HG03565 (cell line): ENCODE data around the gene TAOK3.
"Not testable (repeated sequence)": the region's sequence is repeated elsewhere in the genome, so short reads cannot be mapped to it uniquely, and the experiment has no call there.

Experiments
- ATAC-seq: cut with Tn5 transposase; IDR thresholded peaks from one replicate; pipeline ENCODE4 v1.9.1; 2021; ENCODE audit warnings: mild to moderate bottlenecking, moderate library complexity; ENCODE audit not compliant: unreplicated experiment

TAOK3 gene

DNA sequence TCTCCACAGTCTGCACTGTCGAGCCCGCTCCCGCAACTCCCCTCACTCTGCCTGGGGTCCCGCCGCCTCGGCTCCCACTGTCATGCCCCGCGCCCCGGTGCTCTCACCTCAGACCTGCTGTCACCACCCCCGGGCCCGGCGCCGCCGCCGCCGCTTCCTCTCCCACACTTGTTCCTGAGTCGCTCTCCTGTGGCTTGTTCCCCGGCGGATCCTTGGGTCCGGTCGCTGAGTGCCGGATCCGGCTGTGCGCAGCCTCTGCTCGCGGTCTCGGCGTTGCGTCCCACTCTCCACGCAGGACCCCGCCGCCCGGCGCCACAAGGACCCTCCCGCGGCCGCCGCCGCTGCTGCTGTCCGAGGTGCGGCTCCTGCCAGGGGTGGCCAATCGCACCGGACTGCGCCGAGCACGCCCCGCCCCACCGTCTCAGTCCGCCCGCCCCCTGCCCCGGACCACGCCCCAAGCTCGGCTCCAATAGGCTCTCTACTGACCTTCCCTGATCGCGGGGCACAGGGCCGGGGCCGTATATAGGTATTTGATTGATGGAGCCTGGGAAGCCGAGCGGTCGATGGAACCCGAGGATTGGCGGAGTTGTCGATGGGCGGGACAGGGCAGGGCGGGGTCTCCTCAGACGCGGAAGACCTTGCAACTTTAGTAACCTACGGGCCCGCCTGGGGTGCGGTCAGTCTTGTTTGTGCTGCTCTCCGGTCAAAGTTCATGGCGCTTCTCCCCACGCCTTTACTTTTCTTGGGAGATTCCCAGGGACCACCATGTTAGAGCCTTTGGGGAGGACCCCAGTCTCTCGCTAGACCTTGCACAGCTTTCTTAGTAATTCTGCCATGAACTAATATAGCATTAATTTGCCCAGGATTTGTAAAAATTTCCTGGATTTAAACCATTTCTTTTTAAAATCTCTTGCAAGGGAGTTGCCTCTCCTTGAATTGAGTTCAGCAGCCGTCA is at the start of gene TAOK3:
TAOK3 (minus strand) TSS at position 367 of the 955 bp plus-strand sequence. CDS start 117,340 bp downstream, outside the sequence.
- ATAC-seq: peak; percentile 50

DNA sequence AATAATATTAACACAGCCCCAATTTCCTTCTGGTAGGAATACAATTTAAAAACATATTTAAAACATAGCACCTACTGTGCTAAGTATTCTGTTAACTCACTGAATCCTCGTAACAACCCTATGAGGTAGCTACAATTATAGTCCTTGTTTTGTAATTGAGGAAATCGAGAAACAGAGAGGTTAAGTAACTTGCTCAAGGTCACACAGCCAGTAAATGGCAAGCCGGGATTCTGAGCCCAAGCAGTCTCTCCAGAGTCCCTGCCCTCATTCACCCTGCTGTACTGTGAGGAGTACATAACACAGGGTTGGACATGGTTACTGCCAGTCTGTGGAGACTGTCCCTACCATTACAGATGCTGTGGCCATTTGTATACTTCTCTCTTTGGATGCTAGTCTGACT is 48.0 kb upstream of the TAOK3 start:
- no peak for ATAC-seq

DNA sequence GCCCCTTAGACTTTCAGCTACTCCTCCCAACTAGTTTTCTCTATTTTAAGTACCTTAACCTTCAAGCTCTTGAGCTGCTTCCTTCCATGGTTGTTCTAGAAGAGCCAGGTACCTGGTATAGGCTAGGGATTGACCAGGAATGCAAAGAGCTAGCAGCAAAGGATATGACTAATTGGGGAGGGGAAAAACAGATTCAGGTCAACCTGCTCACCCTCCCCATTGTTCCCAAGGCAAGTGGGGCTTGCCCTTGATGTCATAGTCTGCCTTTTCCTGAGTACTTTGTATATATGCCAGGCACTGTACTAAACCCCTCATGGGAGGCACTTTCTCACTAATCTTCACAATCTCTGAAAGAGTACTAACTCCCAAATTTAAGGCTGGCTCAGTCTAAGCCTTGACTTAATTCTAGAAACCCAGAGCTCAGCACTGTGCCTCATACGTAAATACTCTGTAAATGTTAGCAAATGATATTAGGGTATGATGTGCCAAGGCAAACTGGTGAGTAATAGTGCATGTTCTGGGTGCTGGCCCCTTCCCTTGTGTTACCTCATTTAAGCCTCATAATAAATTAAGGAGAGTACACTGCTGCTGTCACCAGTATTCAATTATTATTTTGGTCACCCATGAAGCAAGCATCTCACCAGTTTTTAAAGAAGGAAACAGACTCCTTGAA is 45.8 kb upstream of the TAOK3 start:
- ATAC-seq: no peak

DNA sequence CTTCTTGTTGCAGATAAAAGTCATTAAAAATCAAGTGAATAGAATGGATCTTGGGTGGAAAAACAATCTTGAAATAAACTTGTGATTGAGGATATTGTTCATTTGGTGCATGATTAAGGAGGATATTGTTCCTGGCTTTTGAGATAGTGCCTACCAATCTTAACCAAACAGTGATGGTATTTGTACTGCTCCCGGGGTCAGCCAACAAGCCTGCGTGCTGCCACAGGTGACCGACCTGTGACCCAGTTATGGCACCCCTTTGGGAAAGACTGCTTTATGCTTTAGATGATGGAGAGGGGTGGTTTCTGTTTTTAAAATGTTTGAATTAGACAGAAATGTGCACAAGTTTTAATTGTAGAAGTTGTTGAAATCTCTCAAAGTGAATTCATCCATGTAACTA is 45.2 kb upstream of the TAOK3 start:
- ATAC-seq: no peak

DNA sequence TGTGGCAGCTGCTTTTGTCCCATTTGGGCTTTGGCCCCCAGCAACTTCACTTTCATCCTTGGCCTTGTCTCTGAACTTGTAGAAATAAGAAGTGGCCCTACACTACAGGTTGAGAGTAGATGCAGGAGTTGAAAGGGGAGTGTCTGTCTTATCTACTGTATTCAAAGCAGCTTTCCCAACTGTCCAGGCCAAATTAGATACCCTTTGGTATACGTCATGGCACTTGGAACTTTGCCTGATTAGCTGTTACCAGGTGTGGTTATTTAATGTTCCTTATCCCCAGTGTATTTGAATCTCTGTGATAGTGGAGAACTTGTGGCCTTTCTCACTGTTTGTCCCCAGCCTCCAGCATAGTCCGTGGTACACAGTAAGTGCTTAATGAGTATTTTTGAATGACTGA is 37.1 kb upstream of the TAOK3 start:
- no peak for ATAC-seq

DNA sequence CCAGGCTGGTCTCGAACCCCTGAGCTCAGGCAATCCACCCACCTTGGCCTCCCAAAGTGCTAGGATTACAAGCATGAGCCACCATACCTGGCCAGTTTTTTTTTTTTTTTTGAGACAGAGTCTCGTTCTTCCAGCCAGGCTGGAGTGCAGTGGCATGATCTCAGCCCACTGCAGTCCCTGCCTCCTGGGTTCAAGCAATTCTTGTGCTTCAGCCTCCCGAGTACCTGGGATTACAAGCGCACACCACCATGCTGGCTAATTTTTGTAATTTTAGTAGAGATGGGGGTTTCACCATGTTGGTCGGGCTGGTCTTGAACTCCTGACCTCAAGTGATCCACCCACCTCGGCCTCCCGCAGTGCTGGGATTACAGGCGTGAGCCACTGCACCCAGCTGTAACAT is 35.5 kb upstream of the TAOK3 start:
- ATAC-seq: not testable (repeated sequence)

DNA sequence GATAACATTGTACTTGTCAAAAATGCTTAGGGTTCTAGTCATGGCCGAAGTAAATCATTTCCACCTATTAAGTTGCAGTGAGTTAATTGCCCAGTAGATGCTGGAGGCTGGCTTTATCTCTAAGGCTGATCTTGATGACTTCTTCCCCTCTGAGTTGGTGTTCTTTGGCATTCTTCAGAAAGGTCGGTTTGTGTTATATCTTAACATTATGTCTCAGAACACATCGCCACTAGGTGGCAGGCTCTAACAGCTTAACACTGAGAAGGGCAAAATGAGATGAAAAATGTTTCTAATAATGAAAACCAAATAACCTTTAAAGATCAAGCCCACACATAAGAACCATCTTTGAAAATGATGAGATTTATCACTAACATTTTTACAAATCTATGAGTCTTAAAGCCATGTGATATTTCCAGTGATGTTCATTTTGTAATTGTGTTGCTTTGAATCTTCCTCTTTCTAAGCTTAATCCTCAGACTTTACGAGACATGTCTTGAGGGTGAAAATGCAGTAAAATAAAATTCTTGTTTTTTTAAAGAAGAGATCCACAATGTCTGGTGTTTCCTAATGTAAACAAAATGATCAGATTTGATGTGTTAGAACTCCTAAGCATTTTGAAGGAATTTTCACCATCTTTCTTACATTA is 32.3 kb upstream of the TAOK3 start:
- ATAC-seq: no peak

DNA sequence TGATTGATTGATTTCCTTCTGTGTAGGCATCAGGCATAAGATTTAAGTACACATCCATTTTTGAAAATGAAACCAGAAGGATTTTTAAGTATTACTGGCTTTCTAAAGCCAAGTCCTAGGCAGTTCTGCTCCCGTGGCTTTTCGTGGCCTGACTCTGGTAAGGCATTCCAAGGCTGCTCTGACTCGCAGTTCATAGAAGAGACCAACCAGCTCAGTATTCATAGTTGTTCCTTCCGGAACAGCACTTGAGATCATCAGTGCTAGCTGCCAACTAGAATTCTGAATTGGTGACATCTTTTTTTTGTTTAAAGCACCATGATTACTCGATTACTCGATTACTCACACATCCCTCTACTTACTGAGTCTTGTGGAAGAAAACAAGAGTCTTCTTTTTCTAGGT is 29.5 kb upstream of the TAOK3 start:
- no peak for ATAC-seq

DNA sequence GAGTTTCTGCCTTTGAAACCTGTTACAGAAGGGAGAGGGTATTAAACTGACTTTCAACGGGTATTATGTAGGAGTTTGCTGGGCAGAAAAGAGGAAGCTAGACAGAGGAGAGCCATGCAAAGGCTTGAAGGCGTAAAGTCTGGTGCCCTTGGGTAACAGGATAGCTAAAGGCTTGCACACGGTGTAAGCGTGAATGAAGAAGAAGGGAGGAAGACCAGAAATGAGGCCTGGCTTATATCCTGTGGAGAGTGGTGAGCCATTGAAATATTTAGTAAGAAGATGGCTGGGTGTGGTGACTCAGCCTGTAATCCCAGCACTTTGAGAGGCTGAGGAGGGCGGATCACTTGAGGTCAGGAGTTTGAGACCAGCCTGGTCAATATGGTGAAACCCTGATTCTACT is 26.2 kb upstream of the TAOK3 start:
- ATAC-seq: no peak

DNA sequence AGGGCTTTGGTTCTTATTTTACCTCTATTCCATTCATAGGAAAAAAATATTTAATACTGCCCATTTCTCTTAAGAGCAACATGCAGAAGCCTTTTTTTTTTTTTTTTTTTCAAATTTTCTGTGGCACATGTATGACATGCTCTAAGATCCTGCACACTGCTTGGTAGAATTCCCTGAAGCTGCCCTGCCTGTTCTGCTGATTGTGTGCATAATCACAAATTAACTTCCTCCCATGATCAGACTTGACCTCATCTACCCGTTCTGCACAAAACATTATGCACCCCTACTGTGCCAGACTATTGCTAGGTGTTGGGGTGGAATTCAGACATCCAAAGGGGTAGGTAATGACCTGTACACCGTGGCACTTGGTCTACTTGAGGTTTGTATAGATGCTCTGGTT is 25.8 kb upstream of the TAOK3 start:
- no peak for ATAC-seq

DNA sequence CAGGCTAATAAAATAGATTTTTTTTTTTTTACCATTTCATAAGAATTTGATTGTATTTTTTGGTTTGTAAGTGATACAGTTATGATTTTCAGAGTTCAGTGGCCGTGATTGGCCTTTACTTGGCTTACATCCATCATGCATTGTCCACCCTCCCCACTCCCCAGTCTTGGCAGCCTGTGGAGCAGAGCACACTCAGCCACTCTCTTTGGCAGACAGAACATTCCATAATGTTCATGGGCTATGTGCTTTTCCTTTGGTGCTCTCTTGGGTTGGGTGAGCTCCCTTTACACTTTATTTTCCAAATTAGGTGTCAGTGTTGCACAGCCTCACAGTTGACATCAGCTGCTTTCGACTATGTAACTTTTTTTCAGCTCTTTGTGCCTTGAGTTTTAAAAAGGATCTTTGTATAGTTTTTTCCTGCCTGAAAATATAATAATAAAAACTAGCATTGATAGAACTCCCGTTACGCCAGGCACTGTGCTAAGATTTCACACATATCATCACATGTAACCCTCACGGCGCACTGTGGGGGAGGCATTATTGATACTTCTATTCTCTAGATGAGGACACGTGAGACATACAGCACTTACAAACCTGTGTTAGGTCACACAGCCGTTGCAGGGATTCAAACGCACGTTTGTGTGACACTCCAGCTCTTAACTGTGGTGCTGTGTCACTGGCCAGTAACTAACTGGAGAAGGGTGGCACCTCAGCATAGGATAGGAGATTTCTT is 25.2 kb upstream of the TAOK3 start:
- ATAC-seq: no peak

DNA sequence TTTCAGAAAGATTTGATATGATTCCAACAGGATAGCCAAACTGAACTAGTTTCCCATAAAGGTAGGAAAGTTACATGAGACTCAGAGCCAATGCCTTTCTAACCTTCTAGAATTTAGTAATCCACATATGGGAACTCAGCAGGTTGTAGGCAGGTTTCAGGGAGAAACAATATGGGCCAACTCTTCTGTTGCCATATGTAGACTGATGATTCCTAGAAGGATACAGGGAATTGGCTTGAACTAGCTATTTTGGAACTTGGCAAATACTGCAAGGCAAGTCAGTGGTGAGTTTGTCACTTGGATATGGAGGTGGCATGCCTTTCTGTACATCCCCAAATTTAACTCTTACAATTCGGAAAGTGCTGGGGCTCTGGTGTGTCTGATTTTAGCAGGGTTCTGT is 19.1 kb upstream of the TAOK3 start:
- no peak for ATAC-seq

DNA sequence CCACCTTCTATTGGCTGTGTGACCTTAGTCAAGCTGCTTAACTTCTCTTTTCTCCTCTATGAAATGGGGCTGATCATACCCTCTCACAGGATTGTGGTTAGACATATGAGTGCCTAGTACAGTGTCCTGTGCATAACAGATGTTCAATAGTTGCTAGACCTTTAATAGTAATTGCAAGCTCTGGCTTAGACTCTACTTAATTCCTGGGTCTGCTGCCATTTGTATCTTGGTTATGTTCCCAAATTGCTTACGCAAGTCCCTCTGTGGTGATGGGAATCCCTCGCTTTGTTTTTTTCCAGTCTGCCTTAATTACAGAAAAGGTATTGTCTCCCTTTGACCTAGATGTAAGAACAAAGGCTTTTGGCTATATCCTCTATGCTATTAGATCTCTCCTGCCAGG is 18.7 kb upstream of the TAOK3 start:
- no peak for ATAC-seq

DNA sequence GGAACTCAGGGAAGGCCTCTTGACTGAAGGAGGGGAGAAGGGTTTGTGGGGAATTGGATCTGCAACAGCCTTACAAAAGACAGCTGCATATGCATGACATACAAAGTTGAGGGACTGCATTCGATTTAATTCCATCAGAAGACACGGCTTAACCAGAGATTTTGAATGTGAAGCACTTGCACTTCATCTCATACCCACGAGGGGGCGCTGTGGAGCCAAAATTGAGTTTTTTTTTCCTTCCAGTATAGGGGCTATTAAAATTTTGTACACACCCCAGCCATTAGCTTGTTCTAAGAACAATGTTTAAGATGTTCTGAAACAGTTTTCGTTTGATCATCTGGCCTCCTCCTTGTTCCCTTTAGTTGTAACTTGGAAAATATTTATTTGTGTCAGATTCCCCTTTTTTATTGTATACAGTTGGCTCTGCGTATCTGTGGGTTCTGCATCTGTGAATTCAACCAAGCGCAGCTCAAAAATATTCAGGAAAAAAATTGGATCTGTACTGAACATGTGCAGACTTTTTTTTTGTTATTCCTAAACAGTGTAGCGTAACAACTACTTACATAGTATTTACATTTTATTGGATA is 5.3 kb upstream of the TAOK3 start:
- ATAC-seq: no peak

DNA sequence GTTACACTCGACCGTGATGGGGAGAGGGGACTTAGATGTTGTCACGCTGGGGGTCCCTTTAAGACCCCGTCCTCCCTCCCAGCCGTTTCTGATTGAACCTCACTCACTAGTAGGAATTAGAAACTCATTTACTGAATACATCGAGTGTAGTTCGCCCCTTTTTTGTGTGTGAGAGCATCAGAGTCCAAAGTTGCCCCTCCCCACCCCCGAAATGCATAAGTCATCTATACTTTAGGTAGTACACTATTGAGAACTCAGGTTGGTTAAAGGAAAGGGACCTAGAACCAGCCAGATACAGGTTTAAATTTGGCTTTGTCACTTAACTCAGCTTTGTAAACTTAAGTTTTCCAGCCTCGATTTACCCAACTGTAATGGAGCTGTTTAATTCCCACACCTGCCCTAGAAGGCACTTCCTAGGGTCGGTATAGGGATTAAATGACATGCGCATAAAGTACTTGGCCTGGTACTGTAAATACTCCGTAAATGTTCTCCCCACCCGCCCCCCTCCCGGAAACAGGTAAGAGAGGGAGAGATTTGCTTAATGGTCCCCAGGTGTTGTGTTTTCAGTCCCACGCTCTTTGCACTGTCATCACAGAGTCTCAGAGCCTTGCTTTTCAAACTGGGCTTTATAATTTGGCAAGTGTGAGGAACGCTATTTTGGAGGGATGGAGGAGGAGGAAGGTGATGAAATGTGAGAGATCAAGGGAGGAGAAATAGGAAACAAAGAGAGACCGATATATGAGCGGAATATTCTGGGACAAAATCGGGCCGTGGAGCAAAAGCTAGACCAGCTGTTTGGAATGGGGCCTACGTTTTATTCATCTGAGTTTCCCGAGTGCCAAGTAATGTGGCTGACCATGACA is 4.5 kb upstream of the TAOK3 start:
- ATAC-seq: no peak

DNA sequence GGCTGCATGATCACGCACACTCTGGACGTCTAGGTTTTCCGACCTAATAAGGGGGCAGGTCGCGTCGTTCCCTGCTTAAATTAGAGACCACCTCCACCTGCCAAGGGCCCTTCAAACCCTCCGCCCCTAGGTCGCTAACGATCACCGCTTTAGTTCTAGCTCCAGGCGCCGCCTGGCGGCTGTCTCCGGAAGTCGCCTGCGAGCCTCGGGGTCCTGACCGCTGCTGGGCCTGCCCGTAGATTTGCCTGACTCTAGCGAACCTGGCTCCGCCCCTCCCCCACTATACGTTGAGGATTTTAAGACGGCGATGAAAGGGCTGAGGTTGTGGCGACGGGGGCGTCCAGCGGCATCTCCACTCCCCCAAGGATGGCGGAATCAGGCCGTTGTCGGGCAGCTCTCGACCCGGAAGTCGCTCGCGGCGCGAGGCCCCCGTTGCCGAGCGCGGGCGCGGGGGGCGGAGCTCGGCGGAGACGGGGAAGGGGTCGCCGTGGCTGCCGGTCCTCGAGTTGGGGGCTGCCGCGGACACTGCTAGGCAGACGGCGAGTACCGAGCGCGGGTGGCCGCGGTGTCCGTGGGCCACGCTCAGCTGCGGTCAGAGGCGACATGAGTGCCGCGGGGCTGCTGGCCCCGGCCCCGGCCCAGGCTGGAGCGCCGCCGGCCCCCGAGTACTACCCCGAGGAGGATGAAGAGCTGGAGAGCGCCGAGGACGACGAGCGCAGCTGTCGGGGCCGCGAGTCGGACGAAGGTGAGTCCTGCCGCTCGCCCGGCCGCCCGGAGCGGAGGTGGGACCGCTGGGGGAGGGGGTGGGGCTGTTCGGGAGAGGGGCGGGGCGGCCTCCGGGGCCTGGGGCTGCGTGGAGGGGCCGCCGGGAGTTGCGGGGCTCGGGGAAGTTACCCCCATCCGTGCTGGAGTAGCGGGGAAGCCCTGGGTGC is 3.6 kb upstream of the TAOK3 start, which contains the start of gene SUDS3:
SUDS3 (plus strand) TSS at position 467 of the 932 bp plus-strand sequence; CDS start at position 604, 137 bp downstream.
- ATAC-seq: peak; percentile 30

DNA sequence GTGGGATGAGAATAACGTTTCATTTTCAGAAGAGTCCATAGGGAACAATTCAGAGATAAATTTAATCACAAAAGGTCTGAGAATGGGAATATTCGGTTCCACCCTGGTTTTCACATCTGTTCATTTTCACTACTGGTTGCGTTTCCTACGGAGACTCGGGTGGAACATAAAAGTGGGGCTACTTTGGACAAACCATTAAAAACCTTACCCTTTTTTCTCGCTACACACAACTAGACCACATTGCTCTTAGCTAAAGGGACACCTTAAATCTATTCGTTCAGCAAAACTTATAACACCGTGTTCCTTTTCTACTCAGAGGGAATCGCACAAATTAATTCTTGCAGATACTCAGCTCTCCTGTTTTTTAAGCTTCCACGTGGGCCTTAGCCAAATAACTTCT is 2.6 kb upstream of the TAOK3 start:
- no peak for ATAC-seq

DNA sequence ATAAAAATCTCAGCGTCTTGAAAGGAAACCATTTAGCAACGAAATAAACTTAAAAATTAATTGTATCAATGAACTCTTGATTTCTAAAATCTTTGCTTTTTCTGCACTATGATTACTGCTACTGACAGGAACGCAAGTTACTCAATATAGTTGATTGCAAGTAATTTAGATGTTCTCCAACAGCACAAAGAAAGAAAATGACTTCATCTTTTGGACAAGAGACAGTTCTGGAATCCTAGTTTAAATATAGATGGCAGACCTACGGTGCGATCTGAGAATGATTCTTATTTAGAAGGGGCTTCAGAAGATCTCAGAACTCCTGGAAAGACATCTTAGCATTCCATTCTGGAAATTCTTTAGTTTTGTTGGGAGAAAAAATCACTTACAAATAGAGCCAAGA is 2.2 kb upstream of the TAOK3 start:
- ATAC-seq: no peak
